GM23338 (cell line): ENCODE measurements around the gene CEBPB. TPM values are rescaled to one million over a fixed set of nuclear protein-coding genes. Genes with fewer than 3 reads are reported as not detected.

Experiments used
- ATAC-seq: fragments of 200-7000 bp; cut with Tn5 transposase; 3 replicates; pipeline ENCODE4 v1.9.1; 2020
- DNase-seq: peaks from one replicate; pipeline ENCODE4 v3.0.0-alpha.2; 2015; ENCODE audit warnings: low spot score
- H2AFZ ChIP-seq: fragments of 200-600 bp; sonication (generic); 2 replicates; pipeline ENCODE4 v1.8.0; 2016; ENCODE audit warnings: antibody characterized with exemption, mild to moderate bottlenecking, moderate library complexity
- H3F3A ChIP-seq: fragments of 200-600 bp; sonication (generic); replicated peaks from 2 replicates; pipeline ENCODE4 v1.8.0; 2017; ENCODE audit warnings: antibody characterized with exemption, mixed run types, low read depth
- H3K27ac ChIP-seq: fragments of 200-600 bp; sonication (generic); 2 replicates; pipeline ENCODE4 v1.6.1; 2016; ENCODE audit warnings: low read depth
- H3K27me3 ChIP-seq: fragments of 200-600 bp; sonication (generic); 2 replicates; pipeline ENCODE4 v1.8.0; 2016; ENCODE audit warnings: mild to moderate bottlenecking, mixed run types, moderate library complexity; ENCODE audit not compliant: insufficient read depth
- H3K36me3 ChIP-seq: fragments of 200-600 bp; sonication (generic); 2 replicates; pipeline ENCODE4 v1.8.0; 2016; ENCODE audit warnings: mild to moderate bottlenecking; ENCODE audit not compliant: insufficient read depth
- H3K4me1 ChIP-seq: fragments of 200-600 bp; sonication (generic); 2 replicates; pipeline ENCODE4 v1.8.0; 2016; ENCODE audit warnings: mild to moderate bottlenecking, moderate library complexity; ENCODE audit not compliant: insufficient read depth
- H3K4me2 ChIP-seq: fragments of 200-600 bp; sonication (generic); 2 replicates; pipeline ENCODE4 v1.7.1; 2017; ENCODE audit warnings: mixed run types
- H3K4me3 ChIP-seq: fragments of 200-600 bp; sonication (generic); 2 replicates; pipeline ENCODE4 v1.6.1; 2016; ENCODE audit warnings: mixed run types
- H3K79me2 ChIP-seq: fragments of 200-600 bp; sonication (generic); replicated peaks from 2 replicates; pipeline ENCODE4 v1.8.0; 2017; ENCODE audit warnings: mild to moderate bottlenecking; ENCODE audit not compliant: insufficient read depth
- H3K9me2 ChIP-seq: fragments of 200-600 bp; sonication (generic); 2 replicates; pipeline ENCODE4 v1.8.0; 2017; ENCODE audit not compliant: insufficient read depth
- H4K20me1 ChIP-seq: fragments of 200-600 bp; sonication (generic); replicated peaks from 2 replicates; pipeline ENCODE4 v1.8.0; 2017; ENCODE audit warnings: mild to moderate bottlenecking; ENCODE audit not compliant: insufficient read depth
- H3K27ac Mint-ChIP-seq: 2 replicates; pipeline ENCODE4 v1.8.0; 2020; ENCODE audit warnings: inconsistent platforms, mild to moderate bottlenecking, moderate library complexity, mixed read lengths
- H3K27me3 Mint-ChIP-seq: 3 replicates; pipeline ENCODE4 v1.8.0; 2022; ENCODE audit warnings: low read depth, mild to moderate bottlenecking, moderate library complexity, mixed read lengths, inconsistent platforms; ENCODE audit not compliant: insufficient read depth, poor library complexity
- H3K36me3 Mint-ChIP-seq: 3 replicates; pipeline ENCODE4 v1.8.0; 2021; ENCODE audit warnings: low read depth, mild to moderate bottlenecking, inconsistent platforms, moderate library complexity, mixed read lengths
- H3K4me1 Mint-ChIP-seq: 3 replicates; pipeline ENCODE4 v1.8.0; 2020; ENCODE audit warnings: mild to moderate bottlenecking, inconsistent platforms, mixed read lengths
- H3K4me3 Mint-ChIP-seq: 3 replicates; pipeline ENCODE4 v1.8.0; 2021; ENCODE audit warnings: moderate library complexity, mild to moderate bottlenecking, inconsistent platforms, mixed read lengths
- H3K9me3 Mint-ChIP-seq: 3 replicates; pipeline ENCODE4 v1.8.0; 2020; ENCODE audit warnings: moderate library complexity, mild to moderate bottlenecking, inconsistent platforms, mixed read lengths
- CREB1 ChIP-seq: fragments of 250-450 bp; sonication (Bioruptor Pico); IDR thresholded peaks from 2 replicates; pipeline ENCODE4 v1.5.0; 2020; ENCODE audit warnings: low read depth, mild to moderate bottlenecking, moderate library complexity
- CTCF ChIP-seq, 2 experiments: fragments of 200-600 bp in 1 of 2; sonication (generic) in 1 of 2; conservative IDR thresholded peaks; 2 replicates each; pipeline versions ENCODE4 v1.5.1 to v1.6.1; 2016 to 2017; ENCODE audit warnings: antibody characterized with exemption in 2 of 2, low read depth in 2 of 2, mild to moderate bottlenecking in 2 of 2, moderate library complexity in 1 of 2
- ETS1 ChIP-seq: IDR thresholded peaks from 2 replicates; pipeline ENCODE4 v1.6.1; 2016; ENCODE audit warnings: antibody characterized with exemption
- EZH2 ChIP-seq: fragments of 200-600 bp; sonication (generic); IDR thresholded peaks from one replicate; pipeline ENCODE4 v1.8.0; 2017; ENCODE audit warnings: antibody characterized with exemption, mild to moderate bottlenecking, low read depth; ENCODE audit not compliant: unreplicated experiment
- EZH2phosphoT487 ChIP-seq: fragments of 200-600 bp; sonication (generic); IDR thresholded peaks from one replicate; pipeline ENCODE4 v1.8.1; 2018; ENCODE audit warnings: antibody characterized with exemption; ENCODE audit not compliant: unreplicated experiment
- JUNB ChIP-seq: IDR thresholded peaks from one replicate; pipeline ENCODE4 v1.6.1; 2016; ENCODE audit warnings: antibody characterized with exemption; ENCODE audit not compliant: unreplicated experiment
- NANOG ChIP-seq: IDR thresholded peaks from 2 replicates; pipeline ENCODE4 v1.6.1; 2016; ENCODE audit warnings: antibody characterized with exemption, borderline replicate concordance
- POLR2AphosphoS5 ChIP-seq: IDR thresholded peaks from 2 replicates; pipeline ENCODE4 v1.6.1; 2016; ENCODE audit warnings: antibody characterized with exemption, low read depth
- REST ChIP-seq: IDR thresholded peaks from one replicate; pipeline ENCODE4 v1.6.1; 2018; ENCODE audit warnings: antibody characterized with exemption; ENCODE audit not compliant: unreplicated experiment
- STAT1 ChIP-seq: IDR thresholded peaks from one replicate; pipeline ENCODE4 v1.6.1; 2016; ENCODE audit warnings: antibody characterized with exemption; ENCODE audit not compliant: unreplicated experiment
- ZNF114 ChIP-seq: fragments of 250-450 bp; sonication (Bioruptor Pico); IDR thresholded peaks from 2 replicates; pipeline ENCODE4 v1.5.0; 2020; ENCODE audit warnings: mild to moderate bottlenecking, moderate library complexity
- ZNF331 ChIP-seq: fragments of 250-450 bp; sonication (Bioruptor Pico); IDR thresholded peaks from 2 replicates; pipeline ENCODE4 v1.5.0; 2020; ENCODE audit warnings: low read depth, mild to moderate bottlenecking, moderate library complexity
- ZNF462 ChIP-seq: fragments of 250-450 bp; sonication (Bioruptor Pico); IDR thresholded peaks from 2 replicates; pipeline ENCODE4 v1.5.0; 2020; ENCODE audit warnings: mild to moderate bottlenecking, moderate library complexity
- polyA plus RNA-seq: library from polyadenylated mRNA; unstranded; fragments of >200 nt; fragmentation: Nextera tagmentation; extraction: Ambion mirVana; gene quantifications from 2 replicates; pipeline ENCODE4 v1.2.1, GENCODE V29; 2016
- total RNA-seq: library from RNA; depleted of rRNA; stranded (reverse); fragments of >200 nt; shearing (Covaris generic); gene quantifications from 2 replicates; pipeline ENCODE4 v1.2.3, GENCODE V29; 2014

Gene CEBPB
- total and polyA plus RNA-seq, 2 experiments from 2014 or later: 20.6 to 25.4 TPM

GRCh38 chr20:50211091-50211490, 20.5 kb downstream of the CEBPB start:
- no peak overlapping the region for H2AFZ ChIP-seq
- DNase-seq (no peak), ATAC-seq (no peak)
- no peaks in the 10 kb centered on the region for H4K20me1 ChIP-seq
- no peaks in the 10 kb centered on the region for H3K9me2 ChIP-seq
- no peak overlapping the region for H3K27ac ChIP-seq
- Mint-ChIP-seq H3K4me3 (no peak overlapping the region), H3K36me3 (no peaks in the 10 kb centered on the region), H3K27me3 (peaks cover 2% of the 10 kb centered on the region), H3K9me3 (no peaks in the 10 kb centered on the region), H3K4me1 (peaks cover 11% of the 10 kb centered on the region), H3K27ac (no peak overlapping the region)
- H3K4me3 ChIP-seq: no peak overlapping the region
- no peak overlapping the region for H3K4me2 ChIP-seq
- H3K27me3 ChIP-seq: no peaks in the 10 kb centered on the region
- H3K79me2 ChIP-seq: no peaks in the 10 kb centered on the region
- H3K4me1 ChIP-seq: no peaks in the 10 kb centered on the region
- H3F3A ChIP-seq: no peaks in the 10 kb centered on the region
- H3K36me3 ChIP-seq: no peaks in the 10 kb centered on the region
- TF ChIP-seq ETS1: no peak
- TF ChIP-seq ZNF331 (CRISPR knock-in tag): no peak
- no peak for TF ChIP-seq NANOG
- no peak for TF ChIP-seq EZH2phosphoT487
- TF ChIP-seq POLR2AphosphoS5: no peak
- no peak for TF ChIP-seq REST
- TF ChIP-seq CREB1 (CRISPR knock-in tag): no peak
- no peak for TF ChIP-seq STAT1
- no peak for TF ChIP-seq EZH2
- no peak for TF ChIP-seq JUNB
- no peak for TF ChIP-seq ZNF462
- no peak for TF ChIP-seq ZNF114 (CRISPR knock-in tag)
- TF ChIP-seq CTCF (conservative IDR thresholded peaks at IDR 0.05; ENCODE audit: low read depth in 2 of 2): no peak
